HepG2 (cell line): ENCODE results near the gene TOP1. TPM values are rescaled to one million over a fixed set of nuclear protein-coding genes. Genes with fewer than 3 reads are reported as not detected.
"Not testable (repeated sequence)": the region's sequence is repeated elsewhere in the genome, so short reads cannot be mapped to it uniquely, and the experiment has no call there.

Experiments
- ATAC-seq: fragments of 200-7000 bp; cut with Tn5 transposase; 3 replicates; pipeline ENCODE4 v1.9.1; 2020; ENCODE audit warnings: mild to moderate bottlenecking, moderate library complexity
- BruUV-seq: library from RNA; stranded (reverse); fragments of 400-500 nt; replicated peaks from 2 replicates; lab custom pipeline; 2021; lab: Mats Ljungman, UMichigan
- CTCF ChIA-PET: fragments of 300-600 bp; formaldehyde crosslinking; extraction: SDS; loops from one replicate; lab custom pipeline; 2021; ENCODE audit warnings: low total read pairs, inconsistent platforms, low intra/inter-chr PET ratio; lab: Yijun Ruan, JAX
- POLR2A ChIA-PET: fragments of 350-600 bp; sonication (Branson Sonifier 250); formaldehyde crosslinking; loops from one replicate; lab custom pipeline; 2020; ENCODE audit warnings: antibody characterized with exemption, inconsistent platforms; lab: Yijun Ruan, JAX
- DNase-seq: peaks from one replicate; pipeline ENCODE4 v3.0.0-alpha.2; 2015; ENCODE audit warnings: low spot score
- FAIRE-seq: peaks from 3 replicates; lab custom pipeline; 2011; peaks lifted over from hg19 to GRCh38; lab: Jason Lieb, UNC
- H2AFZ ChIP-seq: one replicate; pipeline ENCODE4 v1.6.1; 2011; ENCODE audit warnings: low read length, inconsistent platforms
- H3K27ac ChIP-seq: fragments of 300-600 bp; 3 replicates; pipeline ENCODE4 v1.8.0; 2011; ENCODE audit warnings: mixed run types, mild to moderate bottlenecking, mixed read lengths, low read length, inconsistent platforms; ENCODE audit not compliant: insufficient read depth; ENCODE audit errors: extremely low read length
- H3K27me3 ChIP-seq, 2 experiments: fragments of 200-600 bp in 1 of 2; 2 replicates in 1 of 2; 3 replicates in 1 of 2; pipeline versions ENCODE4 v1.6.0 to v1.8.0; 2011; ENCODE audit warnings: low read length in 2 of 2, mild to moderate bottlenecking in 2 of 2, moderate library complexity in 2 of 2, inconsistent platforms in 1 of 2; ENCODE audit not compliant: insufficient read depth in 2 of 2, control insufficient read depth in 1 of 2
- H3K36me3 ChIP-seq, 2 experiments: fragments of 200-600 bp in 1 of 2; replicated peaks in 1 of 2; 2 replicates in 1 of 2; 3 replicates in 1 of 2; pipeline versions ENCODE4 v1.5.1 to v1.8.0; 2011; ENCODE audit warnings: low read length in 2 of 2, inconsistent platforms in 1 of 2; ENCODE audit not compliant: insufficient read depth in 2 of 2, control insufficient read depth in 1 of 2
- H3K4me1 ChIP-seq: 2 replicates; pipeline ENCODE4 v1.5.1; 2012; ENCODE audit warnings: low read length, inconsistent platforms; ENCODE audit not compliant: insufficient read depth
- H3K4me2 ChIP-seq: 2 replicates; pipeline ENCODE4 v1.6.0; 2011; ENCODE audit warnings: low read depth, low read length, inconsistent platforms
- H3K4me3 ChIP-seq, 3 experiments: fragments of 200-600 bp in 1 of 3; sonication (generic), shearing (Covaris generic) in 1 of 3; replicated peaks in 1 of 3; 2 replicates each; pipeline ENCODE4 v1.5.1; 2011 to 2016; ENCODE audit warnings: low read length in 3 of 3, inconsistent platforms in 2 of 3, low read depth in 2 of 3, mild to moderate bottlenecking in 2 of 3, control low read depth in 1 of 3, mixed read lengths in 1 of 3; ENCODE audit not compliant: insufficient read depth in 1 of 3
- H3K79me2 ChIP-seq: one replicate; pipeline ENCODE4 v1.6.1; 2011; ENCODE audit warnings: low read length, inconsistent platforms; ENCODE audit not compliant: insufficient read depth
- H3K9ac ChIP-seq: 2 replicates; pipeline ENCODE4 v1.6.0; 2011; ENCODE audit warnings: mild to moderate bottlenecking, low read depth, low read length, inconsistent platforms; ENCODE audit not compliant: insufficient read depth
- H3K9me3 ChIP-seq: 2 replicates; pipeline ENCODE4 v1.5.1; 2012; ENCODE audit warnings: mild to moderate bottlenecking, low read length
- H4K20me1 ChIP-seq: 2 replicates; pipeline ENCODE4 v1.6.0; 2011; ENCODE audit warnings: inconsistent platforms, mild to moderate bottlenecking, low read length, moderate library complexity; ENCODE audit not compliant: insufficient read depth
- CEBPG ChIP-seq: IDR thresholded peaks from 2 replicates; pipeline ENCODE4 v1.6.1; 2016
- ZMYM3 ChIP-seq: sonication (generic); formaldehyde crosslinking; IDR thresholded peaks from 2 replicates; pipeline ENCODE4 v1.5.1; 2020; ENCODE audit warnings: mild to moderate bottlenecking, missing genetic modification reagents
- ZNF460 ChIP-seq: sonication (generic); formaldehyde crosslinking; IDR thresholded peaks from 2 replicates; pipeline ENCODE4 v1.5.1; 2020; ENCODE audit warnings: missing genetic modification reagents, mild to moderate bottlenecking, borderline replicate concordance
- ZNF547 ChIP-seq: sonication (generic); formaldehyde crosslinking; IDR thresholded peaks from 2 replicates; pipeline ENCODE4 v1.5.1; 2020; ENCODE audit warnings: mild to moderate bottlenecking, missing genetic modification reagents
- WGBS: methylation state at CpG from one replicate; pipeline ENCODE4 v1.1.6; 2017; ENCODE audit warnings: low lambda C conversion rate; 5-methylcytosine and 5-hydroxymethylcytosine counted together
- in situ Hi-C: cut with HindIII; loops from 2 replicates; pipeline ENCODE4 v1.10.0; 2017; ENCODE audit warnings: low pct_unique_long_range_greater_than_20kb; ENCODE audit not compliant: extremely low pct_ligation_motif_present
- intact Hi-C: fragments of 100-400 bp; cut with micrococcal nuclease; formaldehyde crosslinking; loops from one replicate; pipeline ENCODE4 v1.10.0; 2022; ENCODE audit not compliant: unreplicated experiment
- polyA plus RNA-seq, 8 experiments: library from polyadenylated mRNA; depleted of rRNA in 3 of 8; stranded (reverse) in 7 of 8; unstranded in 1 of 8; fragments of >200 nt; fragmentation: Illumina TruSeq in 4 of 8; extraction: Trizol in 4 of 8; gene quantifications; 2 replicates each; pipeline versions ENCODE4 v1.2.1 to v1.2.3, GENCODE V29; 2011 to 2016; ENCODE audit warnings: low read depth in 4 of 8, missing spikeins in 1 of 8, mixed read lengths in 1 of 8; ENCODE audit not compliant: insufficient read depth in 1 of 8
- total RNA-seq, 5 experiments: library from RNA; depleted of rRNA; stranded (reverse); fragments of >200 nt; fragmentation: Illumina TruSeq; extraction: Trizol; gene quantifications; 2 replicates each; pipeline ENCODE4 v1.2.3, GENCODE V29; 2016; ENCODE audit warnings: low read depth in 1 of 5
- TF ChIP-seq, protein P1 (sequence below): sonication (generic); formaldehyde crosslinking; conservative IDR thresholded peaks from 2 replicates; pipeline ENCODE4 v1.8.1; 2023; ENCODE audit warnings: missing genetic modification reagents
- TF ChIP-seq, protein P2 (sequence below): sonication (generic); formaldehyde crosslinking; IDR thresholded peaks from 2 replicates; pipeline ENCODE4 v1.5.1; 2020; ENCODE audit warnings: mild to moderate bottlenecking, missing genetic modification reagents, moderate library complexity
- TF ChIP-seq, protein P3 (sequence below): sonication (generic); formaldehyde crosslinking; IDR thresholded peaks from 2 replicates; pipeline ENCODE4 v1.5.0; 2020; ENCODE audit warnings: mild to moderate bottlenecking, missing genetic modification reagents

Gene TOP1
- total and polyA plus RNA-seq, 2 of the 13 experiments (the other 11 are each of a cell fraction or from before 2014, with no cell fraction given): 10.2 to 19.4 TPM

DNA sequence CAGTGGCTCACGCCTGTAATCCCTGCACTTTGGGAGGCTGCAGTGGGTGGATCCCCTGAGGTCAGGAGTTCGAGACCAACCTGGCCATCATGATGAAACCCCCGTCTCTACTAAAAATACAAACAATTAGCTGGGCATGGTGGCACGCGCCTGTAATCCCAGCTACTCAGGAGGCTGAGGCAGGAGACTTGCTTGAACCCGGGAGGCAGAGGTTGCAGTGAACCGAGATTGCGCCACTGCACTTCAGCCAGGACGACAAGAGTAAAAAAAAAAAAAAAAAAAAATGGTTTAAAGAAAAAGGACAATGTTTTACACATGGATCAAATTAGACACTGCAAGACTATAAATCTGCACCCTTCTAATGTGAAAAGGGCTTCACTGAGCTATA, 103.8 kb downstream of the TOP1 start:
- CTCF ChIA-PET, H3K9ac ChIP-seq, BruUV-seq, H2AFZ ChIP-seq, H4K20me1 ChIP-seq, H3K27ac ChIP-seq, ATAC-seq, DNase-seq, H3K9me3 ChIP-seq, H3K27me3 ChIP-seq, intact Hi-C loops, H3K4me2 ChIP-seq, H3K36me3 ChIP-seq, H3K4me3 ChIP-seq, H3K79me2 ChIP-seq, FAIRE-seq: not testable (repeated sequence)
- 35% methylated on average over 9 of the region's 9 CpGs for WGBS
- in situ Hi-C loops: loop anchor here (10.0 kb wide), 1 partner anchor 202 kb away; no protein-coding TSS in a partner anchor
- POLR2A ChIA-PET: interaction anchor here (0.7 kb wide), 1 partner anchor 104 kb away, joined by 3 read pairs; the partner anchor contains the start of gene TOP1
- H3K4me1 ChIP-seq: peaks cover 57% of the 10 kb centered on the region
- TF ChIP-seq, protein P1, sequence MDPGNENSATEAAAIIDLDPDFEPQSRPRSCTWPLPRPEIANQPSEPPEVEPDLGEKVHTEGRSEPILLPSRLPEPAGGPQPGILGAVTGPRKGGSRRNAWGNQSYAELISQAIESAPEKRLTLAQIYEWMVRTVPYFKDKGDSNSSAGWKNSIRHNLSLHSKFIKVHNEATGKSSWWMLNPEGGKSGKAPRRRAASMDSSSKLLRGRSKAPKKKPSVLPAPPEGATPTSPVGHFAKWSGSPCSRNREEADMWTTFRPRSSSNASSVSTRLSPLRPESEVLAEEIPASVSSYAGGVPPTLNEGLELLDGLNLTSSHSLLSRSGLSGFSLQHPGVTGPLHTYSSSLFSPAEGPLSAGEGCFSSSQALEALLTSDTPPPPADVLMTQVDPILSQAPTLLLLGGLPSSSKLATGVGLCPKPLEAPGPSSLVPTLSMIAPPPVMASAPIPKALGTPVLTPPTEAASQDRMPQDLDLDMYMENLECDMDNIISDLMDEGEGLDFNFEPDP (CRISPR knock-in tag): 0 out of 2 replicates have a peak, but pooled peaks have one; percentile 17
- TF ChIP-seq ZMYM3 (CRISPR knock-in tag): 0 out of 2 replicates have a peak, but pooled peaks have one; percentile 19
- TF ChIP-seq, protein P2, sequence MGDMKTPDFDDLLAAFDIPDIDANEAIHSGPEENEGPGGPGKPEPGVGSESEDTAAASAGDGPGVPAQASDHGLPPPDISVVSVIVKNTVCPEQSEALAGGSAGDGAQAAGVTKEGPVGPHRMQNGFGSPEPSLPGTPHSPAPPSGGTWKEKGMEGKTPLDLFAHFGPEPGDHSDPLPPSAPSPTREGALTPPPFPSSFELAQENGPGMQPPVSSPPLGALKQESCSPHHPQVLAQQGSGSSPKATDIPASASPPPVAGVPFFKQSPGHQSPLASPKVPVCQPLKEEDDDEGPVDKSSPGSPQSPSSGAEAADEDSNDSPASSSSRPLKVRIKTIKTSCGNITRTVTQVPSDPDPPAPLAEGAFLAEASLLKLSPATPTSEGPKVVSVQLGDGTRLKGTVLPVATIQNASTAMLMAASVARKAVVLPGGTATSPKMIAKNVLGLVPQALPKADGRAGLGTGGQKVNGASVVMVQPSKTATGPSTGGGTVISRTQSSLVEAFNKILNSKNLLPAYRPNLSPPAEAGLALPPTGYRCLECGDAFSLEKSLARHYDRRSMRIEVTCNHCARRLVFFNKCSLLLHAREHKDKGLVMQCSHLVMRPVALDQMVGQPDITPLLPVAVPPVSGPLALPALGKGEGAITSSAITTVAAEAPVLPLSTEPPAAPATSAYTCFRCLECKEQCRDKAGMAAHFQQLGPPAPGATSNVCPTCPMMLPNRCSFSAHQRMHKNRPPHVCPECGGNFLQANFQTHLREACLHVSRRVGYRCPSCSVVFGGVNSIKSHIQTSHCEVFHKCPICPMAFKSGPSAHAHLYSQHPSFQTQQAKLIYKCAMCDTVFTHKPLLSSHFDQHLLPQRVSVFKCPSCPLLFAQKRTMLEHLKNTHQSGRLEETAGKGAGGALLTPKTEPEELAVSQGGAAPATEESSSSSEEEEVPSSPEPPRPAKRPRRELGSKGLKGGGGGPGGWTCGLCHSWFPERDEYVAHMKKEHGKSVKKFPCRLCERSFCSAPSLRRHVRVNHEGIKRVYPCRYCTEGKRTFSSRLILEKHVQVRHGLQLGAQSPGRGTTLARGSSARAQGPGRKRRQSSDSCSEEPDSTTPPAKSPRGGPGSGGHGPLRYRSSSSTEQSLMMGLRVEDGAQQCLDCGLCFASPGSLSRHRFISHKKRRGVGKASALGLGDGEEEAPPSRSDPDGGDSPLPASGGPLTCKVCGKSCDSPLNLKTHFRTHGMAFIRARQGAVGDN: 0 out of 2 replicates have a peak, but pooled peaks have one; percentile 14
- TF ChIP-seq, protein P3, sequence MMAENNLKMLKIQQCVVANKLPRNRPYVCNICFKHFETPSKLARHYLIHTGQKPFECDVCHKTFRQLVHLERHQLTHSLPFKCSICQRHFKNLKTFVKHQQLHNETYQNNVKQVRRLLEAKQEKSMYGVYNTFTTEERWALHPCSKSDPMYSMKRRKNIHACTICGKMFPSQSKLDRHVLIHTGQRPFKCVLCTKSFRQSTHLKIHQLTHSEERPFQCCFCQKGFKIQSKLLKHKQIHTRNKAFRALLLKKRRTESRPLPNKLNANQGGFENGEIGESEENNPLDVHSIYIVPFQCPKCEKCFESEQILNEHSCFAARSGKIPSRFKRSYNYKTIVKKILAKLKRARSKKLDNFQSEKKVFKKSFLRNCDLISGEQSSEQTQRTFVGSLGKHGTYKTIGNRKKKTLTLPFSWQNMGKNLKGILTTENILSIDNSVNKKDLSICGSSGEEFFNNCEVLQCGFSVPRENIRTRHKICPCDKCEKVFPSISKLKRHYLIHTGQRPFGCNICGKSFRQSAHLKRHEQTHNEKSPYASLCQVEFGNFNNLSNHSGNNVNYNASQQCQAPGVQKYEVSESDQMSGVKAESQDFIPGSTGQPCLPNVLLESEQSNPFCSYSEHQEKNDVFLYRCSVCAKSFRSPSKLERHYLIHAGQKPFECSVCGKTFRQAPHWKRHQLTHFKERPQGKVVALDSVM (CRISPR knock-in tag): peak; percentile 59; the same call in 1 of the 2 replicates
- TF ChIP-seq CEBPG (CRISPR knock-in tag): 0 out of 2 replicates have a peak, but pooled peaks have one; percentile 18
- 0 out of 2 replicates have a peak, but pooled peaks have one; percentile 20 for TF ChIP-seq ZNF547 (CRISPR knock-in tag)
- TF ChIP-seq ZNF460 (CRISPR knock-in tag): 0 out of 2 replicates have a peak, but pooled peaks have one; percentile 40
